ENCODE results near the gene CCDC190.
"Not testable (repeated sequence)": the region's sequence is repeated elsewhere in the genome, so short reads cannot be mapped to it uniquely, and the experiment has no call there.

The CCDC190 gene

GRCh38 chr1:162877412-162877811, 16.4 kb upstream of the CCDC190 start:
- DNase-seq (ENCODE audit: low spot score): no peak

- DNase-seq (ENCODE audit: low spot score): no peak
Measured at GRCh38 chr1:162876751-162877150, 15.8 kb upstream of the CCDC190 start.

GRCh38 chr1:162873671-162874666, 13.0 kb upstream of the CCDC190 start:
- DNase-seq (ENCODE audit: low spot score): no peak

GRCh38 chr1:162872981-162873380, 12.0 kb upstream of the CCDC190 start:
- DNase-seq (ENCODE audit: low spot score): no peak

GRCh38 chr1:162871417-162871816, 10.4 kb upstream of the CCDC190 start:
- not testable (repeated sequence) for DNase-seq (ENCODE audit: low spot score)

- DNase-seq (ENCODE audit: low spot score): no peak
Measured at GRCh38 chr1:162868972-162869371, 8.0 kb upstream of the CCDC190 start.

GRCh38 chr1:162861625-162862024, 650 bp upstream of the CCDC190 start:
- DNase-seq (ENCODE audit: low spot score): no peak

- no peak for DNase-seq (ENCODE audit: low spot score)
Measured at GRCh38 chr1:162859191-162859590, 1.8 kb downstream of the CCDC190 start.

GRCh38 chr1:162857850-162858249, 3.1 kb downstream of the CCDC190 start:
- DNase-seq (ENCODE audit: low spot score): no peak

- no peak for DNase-seq (ENCODE audit: low spot score)
Measured at GRCh38 chr1:162856260-162856659, 4.7 kb downstream of the CCDC190 start.

GRCh38 chr1:162855461-162856150, 5.4 kb downstream of the CCDC190 start:
- no peak for DNase-seq (ENCODE audit: low spot score)

GRCh38 chr1:162854245-162854882, 6.6 kb downstream of the CCDC190 start:
- peak; percentile 70 for DNase-seq (ENCODE audit: low spot score)

- DNase-seq (ENCODE audit: low spot score): no peak
Measured at GRCh38 chr1:162851341-162851740, 9.6 kb downstream of the CCDC190 start.

- DNase-seq (ENCODE audit: low spot score): no peak
Measured at GRCh38 chr1:162849711-162850110, 11.3 kb downstream of the CCDC190 start.

- DNase-seq (ENCODE audit: low spot score): peak; percentile 59
Measured at GRCh38 chr1:162847839-162848453, 13.0 kb downstream of the CCDC190 start.

- no peak for DNase-seq (ENCODE audit: low spot score)
Measured at GRCh38 chr1:162846256-162847212, 14.4 kb downstream of the CCDC190 start.

- no peak for DNase-seq (ENCODE audit: low spot score)
Measured at GRCh38 chr1:162844153-162844552, 16.8 kb downstream of the CCDC190 start.

- no peak for DNase-seq (ENCODE audit: low spot score)
Measured at GRCh38 chr1:162840250-162840839, 20.6 kb downstream of the CCDC190 start.

GRCh38 chr1:162838863-162839262, 22.1 kb downstream of the CCDC190 start:
- DNase-seq (ENCODE audit: low spot score): no peak

- no peak for DNase-seq (ENCODE audit: low spot score)
Measured at GRCh38 chr1:162835157-162835899, 25.6 kb downstream of the CCDC190 start.

Measured in iPS-NIHi11 (cell line).